ENCODE results near the gene CXorf38.
"Not testable (repeated sequence)": the region's sequence is repeated elsewhere in the genome, so short reads cannot be mapped to it uniquely, and the experiment has no call there.

CXorf38 gene

DNA sequence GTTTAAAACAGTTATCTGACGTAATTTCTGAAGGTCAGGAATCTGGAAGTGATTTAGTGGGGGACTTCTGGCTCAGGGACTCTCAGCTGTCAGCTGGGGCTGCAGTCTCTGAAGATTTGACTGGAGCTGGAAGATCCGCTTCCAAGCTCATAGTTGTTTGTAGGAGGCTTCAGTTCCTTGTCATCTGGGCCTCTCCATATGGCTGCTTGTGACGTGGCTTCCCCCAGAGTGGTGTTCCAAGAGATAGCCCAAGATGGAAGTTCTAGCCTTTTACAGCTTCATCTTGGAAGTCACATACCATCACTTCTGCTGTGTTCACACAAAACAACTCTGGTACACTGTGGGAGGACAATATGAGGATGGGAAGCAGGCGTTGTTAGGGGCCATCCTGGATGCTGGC lies 22.1 kb downstream of the CXorf38 start:
- no peak for DNase-seq (ENCODE audit: low read depth)

DNA sequence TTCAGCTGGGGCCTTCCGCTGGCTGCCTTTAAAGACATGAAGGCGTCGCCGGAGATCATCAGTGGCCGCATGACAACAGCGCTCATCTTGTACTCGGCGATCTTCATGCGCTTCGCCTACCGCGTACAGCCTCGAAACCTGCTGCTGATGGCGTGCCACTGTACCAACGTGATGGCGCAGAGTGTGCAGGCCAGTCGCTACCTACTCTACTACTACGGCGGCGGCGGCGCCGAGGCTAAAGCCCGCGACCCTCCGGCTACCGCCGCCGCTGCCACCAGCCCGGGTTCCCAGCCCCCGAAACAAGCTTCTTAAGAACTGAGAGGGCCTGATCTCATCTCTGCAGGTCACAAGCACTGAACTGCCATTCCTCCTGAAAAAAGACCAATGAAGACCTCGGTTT lies 23.7 kb downstream of the CXorf38 start:
- no peak for DNase-seq (ENCODE audit: low read depth)

GRCh38 chrX:40623139-40623536 lies 24.2 kb downstream of the CXorf38 start, which contains the start of gene MPC1L:
Gene MPC1L, plus strand, starts transcription at chrX:40623428. Its CDS starts 138 bp downstream, at chrX:40623566.
- DNase-seq (ENCODE audit: low read depth) = no peak

DNA sequence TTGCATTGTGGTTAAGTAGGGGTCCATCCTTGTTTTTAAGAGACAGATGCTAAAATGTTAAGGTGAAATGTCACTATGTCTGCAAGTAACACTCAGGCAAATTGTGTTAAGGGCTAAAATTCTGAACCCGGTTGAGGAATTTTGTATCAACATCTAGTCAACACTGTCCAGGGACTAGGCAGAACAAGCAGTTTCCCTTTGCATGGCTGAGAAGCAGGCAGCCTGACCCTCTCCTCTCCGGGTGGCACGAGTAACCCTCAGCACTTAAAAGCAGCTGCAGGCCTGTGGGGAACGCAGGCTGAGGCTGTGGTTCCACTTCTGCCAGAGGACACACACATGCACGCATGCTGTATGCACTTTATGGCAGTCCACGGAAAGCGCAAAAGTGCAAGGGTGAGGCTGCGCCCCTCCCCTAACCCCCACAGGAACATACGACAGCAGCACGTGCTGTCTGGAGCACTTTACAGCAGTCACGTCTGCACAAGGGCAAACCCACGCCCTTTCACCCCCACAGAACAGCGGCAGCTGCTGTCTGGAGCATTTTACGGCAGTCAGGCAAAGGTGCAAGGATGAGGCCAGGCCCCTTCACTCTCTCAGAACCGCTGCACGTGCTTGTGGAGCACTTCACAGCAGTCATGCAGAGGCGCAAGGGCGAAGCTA lies 24.8 kb downstream of the CXorf38 start:
- no peak for DNase-seq (ENCODE audit: low read depth)

DNA sequence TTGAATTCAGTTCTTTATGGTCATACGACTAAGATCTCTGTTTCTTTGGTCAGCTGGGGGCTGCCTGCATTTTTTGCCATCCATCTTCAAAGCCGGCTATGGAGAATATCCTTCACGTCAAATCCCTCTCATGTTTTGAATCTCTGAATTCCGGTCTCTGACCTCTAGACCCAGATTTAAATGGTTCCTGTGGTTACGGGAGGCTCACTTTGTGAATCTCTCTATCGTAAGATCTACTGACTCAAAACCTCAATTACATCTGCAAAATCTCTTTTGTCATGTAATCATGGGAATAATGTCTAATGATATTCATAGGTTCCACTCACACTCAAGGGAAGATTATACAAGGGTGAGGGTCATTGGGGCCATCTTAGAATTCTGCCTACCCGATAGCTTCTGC lies 29.8 kb downstream of the CXorf38 start:
- no peak for DNase-seq (ENCODE audit: low read depth)

- DNase-seq (ENCODE audit: low read depth) = no peak
Measured at GRCh38 chrX:40615976-40616375, 31.4 kb downstream of the CXorf38 start.

DNA sequence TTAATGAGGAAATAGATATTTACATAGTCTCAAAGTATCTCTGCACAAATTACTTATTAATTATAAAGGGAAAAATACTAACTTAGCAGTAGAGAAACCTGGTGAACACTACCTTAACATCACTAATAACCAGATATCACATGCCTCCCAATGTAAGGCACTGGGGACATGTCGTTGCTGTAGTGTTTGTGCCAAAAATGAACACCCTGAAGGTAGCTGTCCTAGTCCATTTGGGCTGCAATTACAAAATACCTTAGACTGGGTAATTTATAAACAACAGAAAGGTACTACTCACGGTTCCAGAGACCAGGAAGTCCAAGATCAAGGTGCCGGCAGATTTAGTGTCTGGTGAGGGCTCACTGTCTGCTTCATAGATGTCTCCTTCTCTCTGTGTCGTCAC lies 34.9 kb downstream of the CXorf38 start:
- DNase-seq (ENCODE audit: low read depth) = no peak

- DNase-seq (ENCODE audit: low read depth) = no peak
Measured at GRCh38 chrX:40607381-40607780, 40.0 kb downstream of the CXorf38 start.

- DNase-seq (ENCODE audit: low read depth) = no peak
Measured at GRCh38 chrX:40603446-40603845, 43.9 kb downstream of the CXorf38 start.

- DNase-seq (ENCODE audit: low read depth) = not testable (repeated sequence)
Measured at GRCh38 chrX:40589616-40590321, 57.6 kb downstream of the CXorf38 start.

DNA sequence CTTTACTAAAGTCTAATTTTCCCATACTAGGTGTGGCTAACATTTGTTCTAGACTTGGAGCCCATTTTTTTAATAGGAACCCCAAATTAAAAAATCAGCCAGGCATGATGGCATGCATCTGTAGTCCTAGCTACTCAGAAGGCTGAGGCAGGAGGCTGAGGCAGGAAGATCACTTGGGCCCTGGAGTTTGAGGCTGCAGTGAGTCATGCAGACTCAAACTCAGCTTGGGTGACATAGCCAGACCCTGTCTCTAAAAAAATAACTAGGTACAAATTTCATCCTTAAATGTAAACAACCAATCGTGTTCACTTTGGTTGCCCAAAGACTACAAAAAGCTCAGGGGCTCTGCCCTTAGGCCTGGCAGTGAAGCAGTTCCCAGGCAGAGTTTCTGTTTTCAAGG lies 59.7 kb downstream of the CXorf38 start:
- DNase-seq (ENCODE audit: low read depth) = not testable (repeated sequence)

DNA sequence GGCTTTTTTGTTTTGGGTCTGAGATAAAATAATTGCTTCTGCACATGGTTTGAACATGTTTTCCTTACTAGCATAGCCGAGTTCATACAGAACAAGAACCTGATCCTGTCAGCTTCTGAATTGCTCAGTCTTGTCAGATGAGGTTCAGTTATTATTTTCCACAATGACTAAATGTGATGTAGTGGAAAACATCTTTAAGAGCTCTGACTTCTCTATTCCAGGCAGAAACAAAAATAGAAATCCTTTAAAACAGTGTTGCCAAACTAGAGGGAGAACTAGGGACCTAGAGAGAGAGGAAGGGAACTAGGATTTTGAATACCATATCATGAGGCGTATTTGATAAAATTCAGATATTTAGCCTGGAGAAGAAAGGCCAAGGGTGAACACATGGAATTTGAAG lies 64.5 kb downstream of the CXorf38 start:
- DNase-seq (ENCODE audit: low read depth) = no peak

DNA sequence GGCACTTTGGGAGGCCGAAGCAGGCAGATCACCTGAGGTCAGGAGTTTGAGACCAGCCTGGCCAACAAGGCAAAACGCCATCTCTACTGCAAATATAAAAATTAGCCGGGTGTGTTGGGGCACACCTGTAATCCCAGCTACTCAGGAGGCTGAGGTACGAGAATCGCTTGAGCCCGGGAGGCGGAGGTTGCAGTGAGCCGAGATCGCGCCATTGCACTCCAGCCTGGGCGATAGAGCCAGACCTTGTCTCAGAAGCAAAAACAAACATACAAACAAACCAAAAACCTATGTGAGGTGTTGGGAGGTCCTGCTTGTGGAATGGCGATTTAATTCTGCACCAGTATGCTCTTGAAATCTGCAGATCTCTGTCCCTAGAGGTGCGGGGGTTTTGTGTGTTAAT lies 65.2 kb downstream of the CXorf38 start:
- DNase-seq (ENCODE audit: low read depth) = not testable (repeated sequence)

DNA sequence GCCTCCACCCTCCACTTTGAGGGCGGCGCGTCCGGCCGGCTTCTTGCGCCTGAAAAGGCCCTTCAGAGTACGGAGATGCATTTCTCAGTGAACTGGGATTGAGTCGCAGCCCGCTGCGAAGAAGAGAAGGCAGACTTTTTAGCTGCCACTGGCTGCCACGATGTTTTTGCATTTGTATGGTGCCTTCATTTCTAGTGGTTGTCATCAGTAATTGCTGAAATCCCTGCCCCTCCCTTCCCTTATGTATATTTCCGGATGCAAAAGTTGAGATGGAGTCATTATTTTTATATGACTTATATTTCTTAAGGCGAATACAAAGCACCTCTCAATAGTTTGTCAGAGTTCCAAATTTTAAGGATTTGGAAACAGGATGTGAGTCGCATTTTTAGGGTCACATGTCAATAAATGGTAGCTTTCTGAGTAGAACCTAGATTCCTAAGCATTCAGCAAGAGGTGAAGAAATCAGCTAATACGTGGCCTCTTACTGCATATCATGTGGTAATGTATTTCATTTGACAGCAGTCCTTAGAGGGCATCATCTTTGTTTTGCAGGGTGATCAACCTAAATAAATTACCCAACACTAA lies 65.9 kb downstream of the CXorf38 start:
- no peak for DNase-seq (ENCODE audit: low read depth)

DNA sequence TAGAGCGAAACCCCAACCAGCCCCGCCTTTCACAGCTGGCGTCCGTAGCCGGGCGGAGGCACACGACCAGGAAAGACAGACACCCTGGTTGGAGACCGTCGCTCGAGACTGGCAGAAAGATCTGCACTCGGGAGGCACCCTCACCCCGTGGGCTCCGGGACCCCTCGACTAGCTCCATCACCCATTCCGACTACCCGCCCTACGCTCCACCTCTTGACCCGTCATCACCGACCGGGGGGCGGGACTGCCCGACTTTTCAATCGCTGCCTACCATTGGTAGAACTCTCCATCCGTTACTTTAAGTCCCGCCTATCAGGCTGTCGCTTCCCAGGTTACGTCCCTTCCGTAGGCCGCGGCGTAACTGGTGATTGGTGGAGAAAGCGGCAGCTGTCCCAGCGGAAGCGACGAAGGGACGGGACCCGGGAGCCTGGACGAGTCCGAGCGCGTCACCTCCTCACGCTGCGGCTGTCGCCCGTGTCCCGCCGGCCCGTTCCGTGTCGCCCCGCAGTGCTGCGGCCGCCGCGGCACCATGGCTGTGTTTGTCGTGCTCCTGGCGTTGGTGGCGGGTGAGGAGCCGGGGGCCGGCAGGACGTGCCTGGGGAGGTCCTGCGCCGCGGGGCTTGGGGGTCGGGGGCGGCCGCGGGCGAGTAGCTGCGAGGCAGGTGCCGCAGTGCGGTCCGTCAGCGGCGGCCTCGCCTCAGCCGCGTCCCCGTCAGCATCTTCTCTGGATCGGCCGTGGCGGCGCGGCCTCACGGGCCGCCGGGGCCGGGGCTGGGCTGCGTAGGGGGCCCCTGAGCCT lies 66.6 kb downstream of the CXorf38 start, which contains the start of gene ATP6AP2:
TSS of gene ATP6AP2 (plus strand) at position 434 of the 799 bp plus-strand sequence. CDS start at position 530, 96 bp downstream.
- DNase-seq (ENCODE audit: low read depth) = peak; percentile 74

GRCh38 chrX:40579900-40580536 lies 67.3 kb downstream of the CXorf38 start:
- DNase-seq (ENCODE audit: low read depth) = no peak

DNA sequence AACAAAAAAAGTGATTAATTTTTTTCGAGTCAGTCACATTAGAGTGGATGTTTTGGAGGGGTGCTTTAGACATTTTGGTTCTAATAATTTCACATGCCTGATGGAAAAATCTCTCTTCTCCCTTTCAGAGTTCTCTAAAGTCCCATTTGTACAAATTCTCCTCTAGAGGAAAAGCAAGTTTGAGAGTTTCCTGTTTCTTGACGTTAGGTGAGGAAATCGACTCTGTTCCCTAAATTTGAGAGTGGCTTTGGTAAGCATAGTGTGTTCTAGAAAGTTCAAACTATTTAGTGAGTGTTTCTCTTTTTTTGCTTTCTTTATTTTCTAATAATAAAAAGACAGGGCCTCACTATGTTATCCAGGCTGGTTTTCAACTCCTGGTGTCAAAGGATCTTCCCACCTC lies 68.2 kb downstream of the CXorf38 start:
- no peak for DNase-seq (ENCODE audit: low read depth)

DNA sequence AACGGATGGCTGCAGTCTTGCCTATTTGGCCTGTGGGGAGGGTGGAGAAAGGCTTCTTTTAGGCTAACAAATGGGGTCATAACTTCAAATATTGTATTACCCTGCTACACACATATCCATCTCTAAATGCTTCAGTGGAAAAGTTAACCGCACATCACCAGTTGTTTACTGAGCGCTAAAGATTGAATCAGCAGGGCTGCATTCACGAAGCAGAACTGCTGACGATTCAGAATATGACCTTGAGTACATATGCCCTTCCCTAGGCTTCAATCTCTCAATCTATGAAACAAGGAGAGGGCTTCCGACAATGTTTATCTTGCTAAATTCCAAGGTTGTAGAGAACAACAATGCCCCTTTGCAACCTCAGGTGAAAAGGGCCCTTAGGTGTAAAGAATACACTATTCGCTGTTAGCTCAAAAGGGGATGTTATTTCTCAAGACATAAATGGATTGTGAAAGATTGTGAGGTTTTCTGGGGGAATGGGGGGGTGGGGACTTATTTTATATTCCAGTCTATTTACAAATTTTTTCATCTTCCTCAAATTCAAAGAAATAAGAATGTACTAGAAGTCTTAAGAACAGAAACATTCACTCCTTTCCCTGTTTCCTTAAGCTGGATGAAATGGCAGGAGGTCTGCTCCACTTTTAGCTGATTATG lies 69.2 kb downstream of the CXorf38 start:
- DNase-seq (ENCODE audit: low read depth) = no peak
